ENCODE results near the gene NRXN3. TPM values are rescaled to one million over a fixed set of nuclear protein-coding genes. Genes with fewer than 3 reads are reported as not detected.
A peak's percentile ranks its signal among the peaks of the same experiment; 100 is the strongest.
"Not testable (repeated sequence)": the region's sequence is repeated elsewhere in the genome, so short reads cannot be mapped to it uniquely, and the experiment has no call there.

The NRXN3 gene
- total RNA-seq, 1 experiment from 2014 or later: 0.02 TPM

DNA sequence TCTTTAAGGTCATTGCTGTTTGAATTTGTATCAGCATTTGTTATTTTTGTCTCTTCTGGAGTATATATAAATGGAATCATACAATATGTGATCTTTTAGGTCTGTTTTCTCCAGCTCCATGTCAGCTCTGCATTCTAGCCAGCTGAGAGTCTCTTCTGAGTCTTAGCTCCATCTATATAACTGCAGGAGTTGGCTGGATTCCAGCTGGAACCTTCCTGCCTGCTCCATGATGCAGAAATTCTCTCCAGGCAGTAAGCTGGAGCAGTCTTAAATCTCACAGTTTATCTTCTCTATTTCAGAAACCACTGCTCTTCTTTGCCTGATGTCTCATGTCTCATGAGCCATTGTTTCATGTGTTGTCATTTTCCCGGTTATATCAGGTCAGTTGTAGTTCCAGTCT is 827.6 kb downstream of the NRXN3 start:
- Histone ChIP-seq H3K9me3 (replicated peaks) (no peaks in the 10 kb centered on the region), H3K4me3 (no peak overlapping the region), H3K36me3 (no peaks in the 10 kb centered on the region), H3K27me3 (no peaks in the 10 kb centered on the region), H3K4me1 (no peaks in the 10 kb centered on the region), H3K27ac (no peak overlapping the region)
- peak in 1 of 2 experiments; percentile 54 for DNase-seq

- Histone ChIP-seq H3K36me3 (no peaks in the 10 kb centered on the region), H3K27me3 (no peaks in the 10 kb centered on the region), H3K9me3 (replicated peaks) (no peaks in the 10 kb centered on the region), H3K4me1 (no peaks in the 10 kb centered on the region), H3K27ac (no peak overlapping the region), H3K4me3 (no peak overlapping the region)
- DNase-seq: no peak
Measured at GRCh38 chr14:79009286-79009685, 839.1 kb downstream of the NRXN3 start.

- peak in 1 of 2 experiments; percentile 63 for DNase-seq
- H3K27me3 ChIP-seq: no peaks in the 10 kb centered on the region
- no peaks in the 10 kb centered on the region for H3K9me3 ChIP-seq (replicated peaks)
- H3K4me1 ChIP-seq: peaks cover 9% of the 10 kb centered on the region
- no peak overlapping the region for H3K4me3 ChIP-seq
- H3K27ac ChIP-seq: no peak overlapping the region
- no peaks in the 10 kb centered on the region for H3K36me3 ChIP-seq
Measured at GRCh38 chr14:79011091-79011919, 841.1 kb downstream of the NRXN3 start.

DNA sequence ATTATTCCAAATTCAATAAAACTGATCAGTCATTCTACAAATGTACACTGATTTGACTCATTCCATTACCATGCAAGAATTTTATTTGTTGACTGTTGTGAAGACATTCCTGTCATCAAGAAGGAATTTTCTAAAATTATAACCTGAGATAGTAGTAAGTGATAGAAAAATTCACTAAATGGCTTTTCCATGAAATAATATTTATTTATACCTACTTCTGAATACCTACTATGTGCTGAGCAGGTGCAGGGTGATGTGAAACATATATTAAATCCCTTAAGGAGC is 841.7 kb downstream of the NRXN3 start:
- H3K27me3 ChIP-seq: no peaks in the 10 kb centered on the region
- H3K36me3 ChIP-seq: no peaks in the 10 kb centered on the region
- H3K27ac ChIP-seq: no peak overlapping the region
- DNase-seq: no peak
- H3K4me3 ChIP-seq: no peak overlapping the region
- no peaks in the 10 kb centered on the region for H3K9me3 ChIP-seq (replicated peaks)
- peaks cover 13% of the 10 kb centered on the region for H3K4me1 ChIP-seq

GRCh38 chr14:79016828-79017505 is 846.8 kb downstream of the NRXN3 start:
- Histone ChIP-seq H3K4me3 (no peak overlapping the region), H3K27me3 (no peaks in the 10 kb centered on the region)
- peak; percentile 77 to 88 for DNase-seq

GRCh38 chr14:79017561-79017960 is 847.4 kb downstream of the NRXN3 start:
- Histone ChIP-seq H3K4me3 (no peak overlapping the region), H3K9me3 (replicated peaks) (no peaks in the 10 kb centered on the region), H3K4me1 (peaks cover 38% of the 10 kb centered on the region), H3K36me3 (no peaks in the 10 kb centered on the region), H3K27me3 (no peaks in the 10 kb centered on the region), H3K27ac (peak overlapping the region; percentile 45)
- DNase-seq: no peak

More at GRCh38 chr14:79016828-79017505, 846.8 kb downstream of the NRXN3 start:
- H3K9me3 ChIP-seq (replicated peaks): no peaks in the 10 kb centered on the region
- peak overlapping the region; percentile 45 for H3K27ac ChIP-seq
- no peaks in the 10 kb centered on the region for H3K36me3 ChIP-seq
- H3K4me1 ChIP-seq: peaks cover 32% of the 10 kb centered on the region

GRCh38 chr14:79018836-79019235 is 848.7 kb downstream of the NRXN3 start:
- Histone ChIP-seq H3K27ac (no peak overlapping the region), H3K9me3 (replicated peaks) (no peaks in the 10 kb centered on the region), H3K36me3 (no peaks in the 10 kb centered on the region), H3K27me3 (no peaks in the 10 kb centered on the region), H3K4me3 (no peak overlapping the region), H3K4me1 (peaks cover 41% of the 10 kb centered on the region)
- DNase-seq: no peak

GRCh38 chr14:79019898-79020297 is 849.7 kb downstream of the NRXN3 start:
- not testable (repeated sequence) for H3K27me3 ChIP-seq, H3K27ac ChIP-seq, H3K36me3 ChIP-seq

GRCh38 chr14:79021766-79022165 is 851.6 kb downstream of the NRXN3 start:
- Histone ChIP-seq H3K27ac (peak overlapping the region; percentile 74), H3K4me1 (peaks cover 38% of the 10 kb centered on the region), H3K36me3 (no peaks in the 10 kb centered on the region), H3K4me3 (no peak overlapping the region), H3K9me3 (replicated peaks) (peaks cover 6% of the 10 kb centered on the region; the same call in 1 of the 2 replicates), H3K27me3 (no peaks in the 10 kb centered on the region)
- peak; percentile 56 to 71 for DNase-seq

More at GRCh38 chr14:79019898-79020297, 849.7 kb downstream of the NRXN3 start:
- H3K4me1 ChIP-seq: peaks cover 51% of the 10 kb centered on the region
- not testable (repeated sequence) for H3K9me3 ChIP-seq (replicated peaks); DNase-seq; H3K4me3 ChIP-seq

GRCh38 chr14:79027138-79027537 is 857.0 kb downstream of the NRXN3 start:
- peaks cover 6% of the 10 kb centered on the region; the same call in 1 of the 2 replicates for H3K9me3 ChIP-seq (replicated peaks)
- no peak for DNase-seq
- no peaks in the 10 kb centered on the region for H3K27me3 ChIP-seq
- no peak overlapping the region for H3K4me3 ChIP-seq
- H3K36me3 ChIP-seq: no peaks in the 10 kb centered on the region
- peaks cover 17% of the 10 kb centered on the region for H3K4me1 ChIP-seq
- no peak overlapping the region for H3K27ac ChIP-seq

GRCh38 chr14:79028281-79028680 is 858.1 kb downstream of the NRXN3 start:
- no peak for DNase-seq
- Histone ChIP-seq H3K4me3 (no peak overlapping the region), H3K27me3 (no peaks in the 10 kb centered on the region), H3K4me1 (peaks cover 11% of the 10 kb centered on the region), H3K36me3 (no peaks in the 10 kb centered on the region), H3K9me3 (replicated peaks) (peaks cover 6% of the 10 kb centered on the region; the same call in 1 of the 2 replicates), H3K27ac (no peak overlapping the region)

DNA sequence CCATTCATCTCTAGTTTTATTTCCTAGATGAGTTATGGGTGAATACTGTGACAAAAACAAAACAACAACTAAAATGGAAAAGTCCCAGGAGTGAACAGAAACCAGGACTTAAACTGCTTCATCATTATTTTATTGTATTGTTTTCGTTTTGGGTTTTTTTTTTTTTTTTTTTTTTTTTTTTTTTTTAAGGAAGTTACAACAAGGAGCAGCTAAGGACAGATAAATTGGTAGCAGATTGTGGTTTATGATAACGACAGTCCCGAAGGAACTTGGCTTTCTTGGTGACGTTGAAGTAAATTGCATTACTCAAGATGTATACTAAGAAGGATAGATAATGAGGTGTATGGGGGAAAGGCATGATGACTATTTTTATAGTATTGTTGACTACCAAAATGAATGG is 866.3 kb downstream of the NRXN3 start:
- H3K27ac ChIP-seq: no peak overlapping the region
- no peaks in the 10 kb centered on the region for H3K36me3 ChIP-seq
- no peaks in the 10 kb centered on the region for H3K9me3 ChIP-seq (replicated peaks)
- no peaks in the 10 kb centered on the region for H3K4me1 ChIP-seq
- DNase-seq: no peak
- H3K4me3 ChIP-seq: no peak overlapping the region
- no peaks in the 10 kb centered on the region for H3K27me3 ChIP-seq

DNA sequence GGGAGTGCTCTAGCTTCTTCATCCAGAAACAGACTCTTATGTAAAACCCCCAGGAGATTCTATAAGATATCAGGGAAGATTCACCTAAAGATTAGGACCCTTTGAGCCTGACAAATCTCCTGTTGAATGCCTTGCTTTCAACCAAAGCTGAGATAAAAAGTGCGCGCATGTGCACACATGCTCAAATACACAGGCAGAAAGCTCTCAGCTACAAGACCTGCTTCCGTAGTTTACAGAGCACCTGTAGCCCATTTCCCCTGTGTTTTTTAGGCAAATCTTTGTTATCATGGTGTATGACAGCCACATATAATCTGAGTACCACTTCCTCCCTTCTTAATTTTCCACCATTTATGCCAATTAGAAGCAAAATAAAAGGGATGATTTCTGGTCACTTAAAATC is 866.9 kb downstream of the NRXN3 start:
- no peaks in the 10 kb centered on the region for H3K27me3 ChIP-seq
- H3K27ac ChIP-seq: no peak overlapping the region

GRCh38 chr14:79037593-79037992 is 867.4 kb downstream of the NRXN3 start:
- no peaks in the 10 kb centered on the region for H3K4me1 ChIP-seq
- no peak overlapping the region for H3K4me3 ChIP-seq
- no peak overlapping the region for H3K27ac ChIP-seq
- no peak for DNase-seq
- no peaks in the 10 kb centered on the region for H3K36me3 ChIP-seq
- H3K27me3 ChIP-seq: no peaks in the 10 kb centered on the region
- no peaks in the 10 kb centered on the region for H3K9me3 ChIP-seq (replicated peaks)

More for the DNA sequence above, 866.9 kb downstream of the NRXN3 start:
- Histone ChIP-seq H3K4me3 (no peak overlapping the region), H3K36me3 (no peaks in the 10 kb centered on the region), H3K4me1 (no peaks in the 10 kb centered on the region), H3K9me3 (replicated peaks) (no peaks in the 10 kb centered on the region)
- DNase-seq: no peak

GRCh38 chr14:79040790-79041189 is 870.6 kb downstream of the NRXN3 start:
- DNase-seq: no peak
- H3K27me3 ChIP-seq: no peaks in the 10 kb centered on the region
- H3K27ac ChIP-seq: no peak overlapping the region
- H3K36me3 ChIP-seq: no peaks in the 10 kb centered on the region
- no peaks in the 10 kb centered on the region for H3K4me1 ChIP-seq
- no peaks in the 10 kb centered on the region for H3K9me3 ChIP-seq (replicated peaks)
- H3K4me3 ChIP-seq: no peak overlapping the region

Measured in SJCRH30 (cell line).